A549 treated with dexamethasone at 1 μM for 4 hours (cell line): ENCODE results near the gene GNAZ. TPM values are rescaled to one million over a fixed set of nuclear protein-coding genes. Genes with fewer than 3 reads are reported as not detected.

Experiments
- total RNA-seq: library from RNA; stranded (reverse); fragments of 200-300 nt; extraction: Qiagen RNA extraction; gene quantifications from 5 replicates; pipeline ENCODE4 v1.2.3, GENCODE V29; 2022

Gene GNAZ
- total RNA-seq, result 1.7 to 3.4 TPM (median 2.9 TPM) in 5 replicates

DNA sequence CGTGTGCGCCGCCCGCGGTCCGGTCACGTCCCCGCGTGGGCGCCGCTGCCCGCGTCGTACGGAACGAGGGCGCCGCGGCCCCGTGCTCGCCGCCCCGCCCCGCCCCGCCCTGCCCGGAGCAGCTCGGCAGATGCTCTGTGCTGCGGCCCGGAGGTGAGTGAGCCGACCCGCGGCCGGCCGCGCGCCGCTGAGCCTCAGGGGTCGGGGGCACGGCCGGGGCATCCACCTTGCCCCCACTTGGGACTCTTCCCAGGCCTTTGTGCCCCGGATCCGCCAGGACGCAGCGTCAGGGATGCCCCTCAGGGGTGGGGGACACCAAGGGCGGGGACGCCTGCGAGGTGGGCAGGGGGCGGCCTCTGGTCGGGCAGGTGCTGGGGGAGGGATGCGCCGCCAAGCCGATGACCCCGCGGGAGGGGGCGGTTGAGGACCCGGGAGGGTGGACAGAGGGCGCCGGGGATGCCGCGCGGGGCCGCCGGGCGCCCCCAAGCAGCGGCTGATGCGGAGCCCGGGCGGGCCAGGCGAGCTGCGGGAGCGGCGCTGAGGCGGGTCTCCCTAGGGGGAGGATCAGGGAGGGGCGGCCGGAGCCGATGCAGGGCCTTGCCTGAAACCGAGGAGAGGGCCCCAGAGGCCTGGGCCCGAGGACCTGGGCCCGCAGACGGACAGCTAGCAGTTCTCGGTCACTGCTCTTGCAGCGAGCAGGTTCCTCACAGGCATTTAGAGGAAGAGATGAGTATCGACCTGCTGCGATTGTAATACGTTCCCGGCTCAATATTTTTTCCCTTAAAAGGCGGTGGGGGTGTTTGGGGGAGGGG is at the start of gene GNAZ:
TSS of gene GNAZ (plus strand) at position 102 of the 812 bp plus-strand sequence. CDS start 25,177 bp downstream, outside the sequence.

DNA sequence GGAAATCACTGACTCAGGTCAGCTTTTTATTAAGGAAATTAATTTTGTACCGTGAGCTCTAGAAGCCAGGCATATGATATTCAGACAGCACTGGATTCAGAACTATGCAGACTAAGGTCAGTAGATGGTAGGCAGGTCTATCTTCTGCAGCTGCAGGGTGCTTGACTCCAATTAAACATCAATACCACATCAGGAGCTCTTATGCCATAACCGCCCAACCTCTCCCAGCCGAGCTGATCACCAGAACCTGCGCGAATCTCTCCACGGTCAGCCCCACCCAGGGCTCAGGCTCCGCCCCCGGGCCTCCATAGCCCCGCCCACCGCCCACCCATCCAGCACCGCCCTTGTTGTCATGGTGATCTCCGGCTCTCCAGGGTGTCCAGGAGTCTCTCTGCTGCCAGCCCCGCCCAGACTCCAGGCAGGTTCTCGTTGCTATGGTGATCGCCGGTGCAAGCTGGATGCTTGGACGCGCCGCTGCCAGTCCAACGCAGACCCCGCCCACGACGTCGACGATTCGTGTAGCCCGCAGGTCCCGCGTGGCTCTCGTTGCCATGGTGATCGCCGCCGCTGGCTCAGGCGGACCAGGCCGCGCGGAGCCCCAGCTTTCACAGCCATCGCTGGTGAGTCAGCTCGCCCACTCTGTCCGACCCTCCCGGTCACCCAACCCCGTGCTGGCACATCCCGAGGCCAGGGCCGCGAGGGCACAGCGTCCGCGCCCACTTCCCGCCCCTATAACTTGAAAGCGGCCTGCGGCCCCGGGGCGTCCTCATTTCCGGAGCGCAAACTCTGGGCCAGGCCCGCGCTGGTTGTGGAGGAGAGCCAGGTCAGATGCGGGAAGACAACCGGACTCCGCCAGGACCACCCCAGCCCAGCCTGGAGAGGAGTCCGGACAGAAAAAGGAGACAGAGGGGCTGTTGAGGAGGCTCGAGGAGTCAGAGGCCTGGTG is 74.9 kb downstream of the GNAZ start, which contains the start of gene RAB36:
TSS of gene RAB36 (plus strand) at position 546 of the 946 bp plus-strand sequence. CDS start 1,140 bp downstream, outside the sequence.

Other genes starting within 250 kb of the GNAZ start
- gene IGLL5, start 182.7 kb upstream of the GNAZ start, total RNA-seq, result not detected in 5 replicates
- gene RSPH14, start 71.5 kb downstream of the GNAZ start, total RNA-seq, result 0.61 to 1.2 TPM (median 1.1 TPM) in 5 replicates
- 6.1 to 8.3 TPM (median 7.7 TPM) in 5 replicates for gene RAB36, start 75.0 kb downstream of the GNAZ start, total RNA-seq
- gene BCR, start 110.0 kb downstream of the GNAZ start, total RNA-seq, result 17.3 to 23.6 TPM (median 18.3 TPM) in 5 replicates